ENCODE measurements around the gene BCAP31.

The BCAP31 gene

GRCh38 chrX:153728951-153729631 lies 4.9 kb upstream of the BCAP31 start:
- DNase-seq (ENCODE audit: insufficient read length) (no peak), FAIRE-seq (no peak)
- TF ChIP-seq POLR2AphosphoS5 (IDR thresholded peaks at IDR 0.05; ENCODE audit: low read depth, low read length) (no peak), POLR2A (IDR thresholded peaks at IDR 0.05; ENCODE audit: low read depth, low read length) (no peak), TAF1 (IDR thresholded peaks at IDR 0.05; ENCODE audit: borderline replicate concordance, low read depth, low read length) (no peak)

- DNase-seq (ENCODE audit: insufficient read length) (no peak), FAIRE-seq (no peak)
- TF ChIP-seq TAF1 (IDR thresholded peaks at IDR 0.05; ENCODE audit: borderline replicate concordance, low read depth, low read length) (no peak), POLR2A (IDR thresholded peaks at IDR 0.05; ENCODE audit: low read depth, low read length) (no peak)
Measured at GRCh38 chrX:153728095-153728494, 3.9 kb upstream of the BCAP31 start.

GRCh38 chrX:153727123-153727931 lies 3.1 kb upstream of the BCAP31 start:
- DNase-seq (ENCODE audit: insufficient read length): no peak
- TF ChIP-seq POLR2A (IDR thresholded peaks at IDR 0.05; ENCODE audit: low read depth, low read length) (no peak), POLR2AphosphoS5 (IDR thresholded peaks at IDR 0.05; ENCODE audit: low read depth, low read length) (no peak), TAF1 (IDR thresholded peaks at IDR 0.05; ENCODE audit: borderline replicate concordance, low read depth, low read length) (no peak)
- no peak for FAIRE-seq

GRCh38 chrX:153726286-153727122 lies 2.3 kb upstream of the BCAP31 start:
- TF ChIP-seq POLR2AphosphoS5 (IDR thresholded peaks at IDR 0.05; ENCODE audit: low read depth, low read length): no peak
- no peak for TF ChIP-seq TAF1 (IDR thresholded peaks at IDR 0.05; ENCODE audit: borderline replicate concordance, low read depth, low read length)
- TF ChIP-seq POLR2A (IDR thresholded peaks at IDR 0.05; ENCODE audit: low read depth, low read length): no peak
- FAIRE-seq: peak; percentile 86
- peak; percentile 82 for DNase-seq (ENCODE audit: insufficient read length)

GRCh38 chrX:153725832-153726285 lies 1.7 kb upstream of the BCAP31 start:
- no peak for FAIRE-seq
- no peak for DNase-seq (ENCODE audit: insufficient read length)
- TF ChIP-seq TAF1 (IDR thresholded peaks at IDR 0.05; ENCODE audit: borderline replicate concordance, low read depth, low read length) (no peak), POLR2A (IDR thresholded peaks at IDR 0.05; ENCODE audit: low read depth, low read length) (no peak), POLR2AphosphoS5 (IDR thresholded peaks at IDR 0.05; ENCODE audit: low read depth, low read length) (no peak)

- no peak for DNase-seq (ENCODE audit: insufficient read length)
- TF ChIP-seq TAF1 (IDR thresholded peaks at IDR 0.05; ENCODE audit: borderline replicate concordance, low read depth, low read length) (no peak), POLR2A (IDR thresholded peaks at IDR 0.05; ENCODE audit: low read depth, low read length) (no peak), POLR2AphosphoS5 (IDR thresholded peaks at IDR 0.05; ENCODE audit: low read depth, low read length) (no peak)
- FAIRE-seq: no peak
Measured at GRCh38 chrX:153725039-153725831, 1.0 kb upstream of the BCAP31 start.

GRCh38 chrX:153723351-153724251 lies 586 bp downstream of the BCAP31 start:
- no peak for TF ChIP-seq POLR2AphosphoS5 (IDR thresholded peaks at IDR 0.05; ENCODE audit: low read depth, low read length)
- no peak for TF ChIP-seq POLR2A (IDR thresholded peaks at IDR 0.05; ENCODE audit: low read depth, low read length)
- no peak for TF ChIP-seq TAF1 (IDR thresholded peaks at IDR 0.05; ENCODE audit: borderline replicate concordance, low read depth, low read length)
- peak; percentile 59 for DNase-seq (ENCODE audit: insufficient read length)
- peak; percentile 5 for FAIRE-seq

- no peak for FAIRE-seq
- TF ChIP-seq POLR2A (IDR thresholded peaks at IDR 0.05; ENCODE audit: low read depth, low read length): no peak
- no peak for TF ChIP-seq TAF1 (IDR thresholded peaks at IDR 0.05; ENCODE audit: borderline replicate concordance, low read depth, low read length)
- DNase-seq (ENCODE audit: insufficient read length): no peak
Measured at GRCh38 chrX:153722704-153723350, 1.4 kb downstream of the BCAP31 start.

- DNase-seq (ENCODE audit: insufficient read length): no peak
- no peak for FAIRE-seq
- TF ChIP-seq TAF1 (IDR thresholded peaks at IDR 0.05; ENCODE audit: borderline replicate concordance, low read depth, low read length) (no peak), POLR2A (IDR thresholded peaks at IDR 0.05; ENCODE audit: low read depth, low read length) (no peak), POLR2AphosphoS5 (IDR thresholded peaks at IDR 0.05; ENCODE audit: low read depth, low read length) (no peak)
Measured at GRCh38 chrX:153719701-153720100, 4.5 kb downstream of the BCAP31 start.
